ENCODE measurements around the gene IPCEF1. TPM values are rescaled to one million over a fixed set of nuclear protein-coding genes. Genes with fewer than 3 reads are reported as not detected.
"Not testable (repeated sequence)": the region's sequence is repeated elsewhere in the genome, so short reads cannot be mapped to it uniquely, and the experiment has no call there.

Gene IPCEF1
- total RNA-seq, 2 experiments from 2014 or later, result 23.6 to 24.3 TPM

DNA sequence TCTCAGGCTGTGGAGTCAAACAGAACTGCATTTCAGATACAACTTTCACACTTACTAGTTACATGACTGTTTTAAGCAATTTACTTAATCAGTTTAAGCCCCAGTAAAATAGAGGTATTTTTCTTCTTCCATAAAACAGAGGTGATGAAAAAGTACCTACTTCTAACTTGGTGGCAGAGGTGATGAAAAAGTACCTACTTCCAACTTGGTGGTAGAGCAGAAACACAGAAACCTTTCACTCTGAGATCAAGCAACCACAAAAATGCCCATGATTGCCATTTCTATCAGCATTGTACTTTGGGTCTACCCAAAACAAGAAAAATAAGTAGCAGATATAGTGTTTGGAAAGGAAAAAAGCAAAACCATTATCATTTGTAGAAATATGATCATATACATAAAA is 168.9 kb downstream of the IPCEF1 start:
- Mint-ChIP-seq H3K4me1 (ENCODE audit: low read depth) (peaks cover 40% of the 10 kb centered on the region), H3K27ac (peak overlapping the region; percentile 56), H3K4me3 (no peak overlapping the region), H3K36me3 (ENCODE audit: low read depth) (peaks cover 50% of the 10 kb centered on the region), H3K27me3 (no peaks in the 10 kb centered on the region), H3K9me3 (peaks cover 4% of the 10 kb centered on the region)
- TF ChIP-seq CTCF (IDR thresholded peaks at IDR 0.05), result no peak
- intact Hi-C loops (cut with micrococcal nuclease), result no loop called here
- no peak for DNase-seq
- ChIA-PET CTCF (interaction anchor here (0.8 kb wide), 1 partner anchor 25 kb away, joined by 3 read pairs; no protein-coding TSS in a partner anchor), POLR2A (interaction anchor here (1.2 kb wide), 1 partner anchor 26 kb away, joined by 3 read pairs; no protein-coding TSS in a partner anchor)
- ATAC-seq, result peak; percentile 37

GRCh38 chr6:154187203-154187602 is 169.4 kb downstream of the IPCEF1 start:
- Mint-ChIP-seq H3K9me3 (peaks cover 7% of the 10 kb centered on the region), H3K4me3 (no peak overlapping the region), H3K4me1 (ENCODE audit: low read depth) (peaks cover 38% of the 10 kb centered on the region), H3K27me3 (no peaks in the 10 kb centered on the region), H3K36me3 (ENCODE audit: low read depth) (peaks cover 49% of the 10 kb centered on the region), H3K27ac (peak overlapping the region; percentile 56)
- ATAC-seq (no peak), DNase-seq (no peak)
- ChIA-PET CTCF (interaction anchor here (0.8 to 1.5 kb wide), 2 partner anchors 25 to 29 kb away, joined by 3 to 5 read pairs; no protein-coding TSS in a partner anchor), POLR2A (interaction anchor here (1.2 kb wide), 1 partner anchor 25 kb away, joined by 3 read pairs; no protein-coding TSS in a partner anchor)
- no peak for TF ChIP-seq CTCF (IDR thresholded peaks at IDR 0.05)
- intact Hi-C loops (cut with micrococcal nuclease), result no loop called here

DNA sequence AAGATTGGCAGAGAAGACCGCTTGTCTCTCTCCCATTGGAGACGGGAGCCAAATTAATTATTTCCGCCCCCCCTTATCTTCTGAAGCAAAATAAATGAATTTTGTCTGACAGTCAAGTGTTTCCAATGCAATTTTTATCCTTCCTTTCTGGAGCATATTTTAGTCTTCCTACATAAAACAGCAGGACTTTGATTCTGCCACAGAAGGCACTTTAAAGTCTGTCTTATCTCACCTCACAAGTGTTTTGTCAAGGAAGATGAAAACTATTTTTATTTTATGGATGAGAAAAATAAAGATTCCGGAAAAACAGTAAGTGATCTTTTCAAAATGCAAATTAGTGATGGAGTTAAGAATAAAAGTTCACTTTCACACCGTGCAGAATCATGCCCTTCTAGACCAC is 177.2 kb downstream of the IPCEF1 start:
- intact Hi-C loops (cut with micrococcal nuclease), result no loop called here
- Mint-ChIP-seq H3K4me1 (ENCODE audit: low read depth) (peaks cover 46% of the 10 kb centered on the region), H3K36me3 (ENCODE audit: low read depth) (peaks cover 51% of the 10 kb centered on the region), H3K4me3 (no peak overlapping the region), H3K27me3 (no peaks in the 10 kb centered on the region), H3K9me3 (peaks cover 23% of the 10 kb centered on the region), H3K27ac (peak overlapping the region; percentile 22)
- DNase-seq, result no peak
- ChIA-PET POLR2A (no interaction called here), CTCF (interaction anchor here (0.8 to 1.6 kb wide), 2 partner anchors 9 kb away, joined by 4 read pairs; no protein-coding TSS in a partner anchor)
- no peak for TF ChIP-seq CTCF (IDR thresholded peaks at IDR 0.05)
- ATAC-seq, result no peak

GRCh38 chr6:154172393-154172792 is 184.2 kb downstream of the IPCEF1 start:
- H3K36me3 Mint-ChIP-seq (ENCODE audit: low read depth), result peaks cover 81% of the 10 kb centered on the region
- POLR2A ChIA-PET, result not testable (repeated sequence)

DNA sequence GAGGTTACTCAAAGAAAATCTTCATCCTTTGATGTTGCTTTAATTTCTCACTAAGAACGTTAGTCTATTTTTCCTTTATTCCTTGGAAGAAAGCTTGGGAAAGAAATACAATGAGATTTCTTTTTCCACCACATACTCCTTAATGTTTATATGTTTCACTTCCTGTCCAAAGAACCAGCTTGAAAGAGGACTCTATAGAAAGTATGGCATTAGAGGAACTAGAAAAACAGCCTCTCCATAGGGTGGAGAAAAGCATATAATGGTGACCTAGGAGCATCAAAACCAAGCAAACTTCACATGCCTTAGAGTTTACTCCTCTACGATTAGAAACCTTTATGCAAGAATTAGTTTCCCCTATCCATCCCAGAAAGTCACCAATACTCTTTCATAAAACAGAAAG is 186.5 kb downstream of the IPCEF1 start:
- Mint-ChIP-seq H3K4me1 (ENCODE audit: low read depth) (peaks cover 75% of the 10 kb centered on the region), H3K27me3 (no peaks in the 10 kb centered on the region), H3K36me3 (ENCODE audit: low read depth) (peaks cover 76% of the 10 kb centered on the region), H3K4me3 (no peak overlapping the region), H3K27ac (peak overlapping the region; percentile 11), H3K9me3 (peaks cover 22% of the 10 kb centered on the region)
- intact Hi-C loops (cut with micrococcal nuclease), result no loop called here
- ChIA-PET POLR2A (interaction anchor here (0.8 to 1.0 kb wide), 2 partner anchors 13 to 47 kb away, joined by 3 read pairs; no protein-coding TSS in a partner anchor), CTCF (interaction anchor here (0.7 to 3.4 kb wide), 8 partner anchors 9 to 107 kb away, joined by 3 to 11 read pairs (median 4); no protein-coding TSS in a partner anchor)
- DNase-seq, result no peak
- TF ChIP-seq CTCF (IDR thresholded peaks at IDR 0.05), result no peak
- ATAC-seq, result no peak

More at GRCh38 chr6:154172393-154172792, 184.2 kb downstream of the IPCEF1 start:
- peaks cover 72% of the 10 kb centered on the region for H3K4me1 Mint-ChIP-seq (ENCODE audit: low read depth)
- ATAC-seq; H3K27me3 Mint-ChIP-seq; DNase-seq; H3K27ac Mint-ChIP-seq; intact Hi-C loops (cut with micrococcal nuclease); H3K4me3 Mint-ChIP-seq: not testable (repeated sequence)
- CTCF ChIA-PET, result interaction anchor here (1.1 to 3.4 kb wide), 3 partner anchors 15 to 103 kb away, joined by 4 to 11 read pairs (median 5); no protein-coding TSS in a partner anchor
- H3K9me3 Mint-ChIP-seq, result peaks cover 30% of the 10 kb centered on the region

Data from activated CD8-positive, alpha-beta T cell treated with anti-CD3 and anti-CD28 coated beads for 36 hours (primary cell).